Suppressor macrophage (primary cell): ENCODE measurements around the gene POFUT1.
"Not testable (repeated sequence)": the region's sequence is repeated elsewhere in the genome, so short reads cannot be mapped to it uniquely, and the experiment has no call there.

Experiments
- DNase-seq, 4 experiments: peaks; one replicate each; pipeline ENCODE4 v3.0.0-alpha.2; 2020 to 2022
- total RNA-seq, 17 experiments: gene quantifications; one replicate each; lab custom pipeline; 2026; ENCODE audit warnings: mixed read lengths in 6 of 17, inconsistent platforms in 3 of 17; lab: John Stamatoyannopoulos, UW

Gene POFUT1
- total RNA-seq = 36.2 to 66.5 (median 48.7) reads per million in 17 experiments

GRCh38 chr20:32207626-32208498, at the start of gene POFUT1, which contains the start of gene PLAGL2:
POFUT1 (plus strand) TSS chr20:32207880; CDS start chr20:32207942, 62 bp downstream.
PLAGL2 (minus strand) TSS chr20:32207743; CDS start chr20:32202178, 5,565 bp downstream.
- peak; percentile 94 to 98 (median 96) for DNase-seq

GRCh38 chr20:32158351-32158750, 49.3 kb upstream of the POFUT1 start:
- no peak for DNase-seq

GRCh38 chr20:32158943-32159660, 48.6 kb upstream of the POFUT1 start:
- no peak for DNase-seq

- DNase-seq = no peak
These were observed 47.9 kb upstream of the POFUT1 start for GRCh38 chr20:32159766-32160221.

GRCh38 chr20:32160341-32160740, 47.3 kb upstream of the POFUT1 start:
- DNase-seq = no peak

- no peak for DNase-seq
These were observed 45.3 kb upstream of the POFUT1 start for GRCh38 chr20:32162351-32162750.

GRCh38 chr20:32163951-32164350, 43.7 kb upstream of the POFUT1 start:
- DNase-seq = peak in 2 of 4 experiments; percentile 20 to 32

GRCh38 chr20:32164984-32165735, 42.5 kb upstream of the POFUT1 start:
- DNase-seq = no peak

- DNase-seq = no peak
These were observed 41.7 kb upstream of the POFUT1 start for GRCh38 chr20:32165836-32166545.

GRCh38 chr20:32167552-32167951, 40.1 kb upstream of the POFUT1 start:
- no peak for DNase-seq

- DNase-seq = no peak
These were observed 39.3 kb upstream of the POFUT1 start for GRCh38 chr20:32168184-32168910.

GRCh38 chr20:32177696-32178095, 30.0 kb upstream of the POFUT1 start:
- DNase-seq = not testable (repeated sequence)

GRCh38 chr20:32179515-32179914, 28.2 kb upstream of the POFUT1 start:
- DNase-seq = no peak

- no peak for DNase-seq
These were observed 27.7 kb upstream of the POFUT1 start for GRCh38 chr20:32179934-32180333.

- DNase-seq = no peak
These were observed 26.1 kb upstream of the POFUT1 start for GRCh38 chr20:32181606-32182005.

- no peak for DNase-seq
These were observed 23.6 kb upstream of the POFUT1 start for GRCh38 chr20:32183947-32184635.

- DNase-seq = no peak
These were observed 22.6 kb upstream of the POFUT1 start for GRCh38 chr20:32184961-32185603.

- no peak for DNase-seq
These were observed 21.2 kb upstream of the POFUT1 start for GRCh38 chr20:32186506-32186905.

GRCh38 chr20:32188376-32189122, 19.1 kb upstream of the POFUT1 start:
- DNase-seq = no peak

- DNase-seq = no peak
These were observed 18.6 kb upstream of the POFUT1 start for GRCh38 chr20:32189123-32189410.
